Left lung (tissue), 10 donors: ENCODE results near the gene YTHDF1. TPM values are rescaled to one million over a fixed set of nuclear protein-coding genes. Genes with fewer than 3 reads are reported as not detected.

Experiments
- ATAC-seq: fragments of 200-7000 bp; cut with Tn5 transposase; one replicate; pipeline ENCODE4 v1.9.1; 2020; ENCODE audit warnings: moderate library complexity
- DNase-seq, 4 donors: peaks; one replicate each; pipeline ENCODE4 v3.0.0-alpha.2; 2013 to 2020
- H3K27ac ChIP-seq, 2 donors: fragments of 200-600 bp; sonication (generic) in 1 of 2; one replicate each; pipeline versions ENCODE4 v1.5.0 to v1.8.0; 2020 to 2021
- H3K27me3 ChIP-seq, 2 donors: fragments of 200-600 bp; sonication (generic) in 1 of 2; one replicate each; pipeline versions ENCODE4 v1.5.0 to v1.8.0; 2020 to 2021
- H3K36me3 ChIP-seq, 2 donors: fragments of 200-600 bp; sonication (generic) in 1 of 2; one replicate each; pipeline versions ENCODE4 v1.5.0 to v1.8.0; 2020 to 2021
- H3K4me1 ChIP-seq, 2 donors: fragments of 200-600 bp; one replicate each; pipeline ENCODE4 v1.8.0; 2021
- H3K4me3 ChIP-seq, 2 donors: fragments of 200-600 bp; sonication (generic) in 1 of 2; one replicate each; pipeline versions ENCODE4 v1.5.0 to v1.8.0; 2020 to 2021; ENCODE audit warnings: mild to moderate bottlenecking in 1 of 2
- H3K9me3 ChIP-seq, 2 donors: fragments of 200-600 bp; sonication (generic) in 1 of 2; one replicate each; pipeline versions ENCODE4 v1.5.0 to v1.8.0; 2020 to 2021
- CTCF ChIP-seq, 2 donors: fragments of 200-600 bp; sonication (generic) in 1 of 2; IDR thresholded peaks; one replicate each; pipeline versions ENCODE4 v1.5.0 to v1.8.0; 2021; ENCODE audit warnings: antibody characterized with exemption in 2 of 2
- intact Hi-C, 2 donors: fragments of 100-400 bp; cut with DNase I; formaldehyde crosslinking; loops; one replicate each; pipeline versions ENCODE4 v1.11.2 to v1.14.2; 2022
- polyA plus RNA-seq, 6 donors: library from polyadenylated mRNA; unstranded; fragments of 120-200 nt; gene quantifications; one replicate each; pipeline ENCODE4 v1.2.1, GENCODE V29; 2013; ENCODE audit not compliant: insufficient read length in 6 of 6
- total RNA-seq, 2 donors: library from RNA; stranded (reverse); fragmentation: NEBNext Ultra II Directional; extraction: Animal tissue kit (Norgen Biotek cat#: 25700); gene quantifications; one replicate each; pipeline ENCODE4 v1.2.1, GENCODE V29; 2021
- donor health status: DM: no; HTN: yes; CAD: no.
- donor health status: DM: no; HTN: no; CAD: no.

Gene YTHDF1
- total and polyA plus RNA-seq, 8 donors = 34.3 to 43.3 (median 36.5) TPM

- Histone ChIP-seq H3K4me1 (peaks cover 7 to 17% of the 10 kb centered on the region in 2 donors), H3K9me3 (no peaks in the 10 kb centered on the region), H3K36me3 (no peaks in the 10 kb centered on the region), H3K27me3 (peaks cover 0 to 17% of the 10 kb centered on the region in 2 donors), H3K4me3 (no peak overlapping the region), H3K27ac (no peak overlapping the region)
- no peak for ATAC-seq
- DNase-seq = peak in 1 of 4 donors; percentile 10
- intact Hi-C loops = no loop called here
- TF ChIP-seq CTCF (IDR thresholded peaks at IDR 0.05) = no peak
Measured at GRCh38 chr20:63219866-63220521, 4.1 kb upstream of the YTHDF1 start.

- DNase-seq = peak in 1 of 4 donors; percentile 25
- TF ChIP-seq CTCF (IDR thresholded peaks at IDR 0.05) = no peak
- Histone ChIP-seq H3K36me3 (no peaks in the 10 kb centered on the region), H3K4me1 (peaks cover 13 to 19% of the 10 kb centered on the region in 2 donors), H3K9me3 (no peaks in the 10 kb centered on the region), H3K27ac (no peak overlapping the region), H3K27me3 (peaks cover 0 to 17% of the 10 kb centered on the region in 2 donors), H3K4me3 (no peak overlapping the region)
- ATAC-seq = no peak
- intact Hi-C loops = no loop called here
Measured at GRCh38 chr20:63219447-63219821, 3.5 kb upstream of the YTHDF1 start.

- no peak for DNase-seq
- TF ChIP-seq CTCF (IDR thresholded peaks at IDR 0.05) = no peak
Measured at GRCh38 chr20:63218701-63219446, 2.9 kb upstream of the YTHDF1 start.

GRCh38 chr20:63217706-63218105, 1.8 kb upstream of the YTHDF1 start:
- Histone ChIP-seq H3K4me1 (peaks cover 20 to 36% of the 10 kb centered on the region in 2 donors), H3K9me3 (no peaks in the 10 kb centered on the region), H3K4me3 (no peak overlapping the region), H3K36me3 (peaks cover 0 to 15% of the 10 kb centered on the region in 2 donors), H3K27me3 (peaks cover 0 to 17% of the 10 kb centered on the region in 2 donors), H3K27ac (no peak overlapping the region)
- DNase-seq (no peak), ATAC-seq (no peak)
- no peak for TF ChIP-seq CTCF (IDR thresholded peaks at IDR 0.05)
- intact Hi-C loops = no loop called here

More at GRCh38 chr20:63218701-63219446, 2.9 kb upstream of the YTHDF1 start:
- intact Hi-C loops = no loop called here
- Histone ChIP-seq H3K27me3 (peaks cover 0 to 17% of the 10 kb centered on the region in 2 donors), H3K4me1 (peaks cover 18 to 24% of the 10 kb centered on the region in 2 donors), H3K36me3 (peaks cover 0 to 4% of the 10 kb centered on the region in 2 donors), H3K27ac (no peak overlapping the region), H3K4me3 (no peak overlapping the region), H3K9me3 (no peaks in the 10 kb centered on the region)
- no peak for ATAC-seq

- Histone ChIP-seq H3K9me3 (no peaks in the 10 kb centered on the region), H3K4me1 (peaks cover 20 to 43% of the 10 kb centered on the region in 2 donors), H3K36me3 (peaks cover 0 to 23% of the 10 kb centered on the region in 2 donors), H3K27me3 (peaks cover 0 to 14% of the 10 kb centered on the region in 2 donors), H3K4me3 (peak overlapping the region; percentile 77 to 91), H3K27ac (peak overlapping the region; percentile 65 to 84)
- intact Hi-C loops = no loop called here
- no peak for TF ChIP-seq CTCF (IDR thresholded peaks at IDR 0.05)
- no peak for DNase-seq
- no peak for ATAC-seq
Measured at GRCh38 chr20:63216849-63217471, 1.0 kb upstream of the YTHDF1 start.
